Measurements from ENCODE around the gene CETP. TPM values are rescaled to one million over a fixed set of nuclear protein-coding genes. Genes with fewer than 3 reads are reported as not detected.

CETP gene
- polyA plus RNA-seq, 1 donor (not counting 4 experiments of a cell fraction or from before 2014, with no cell fraction given) = not detected

- Histone ChIP-seq H3K9me1 (ENCODE audit: control insufficient read depth, extremely low read depth, insufficient read depth, low read length) (no peaks in the 10 kb centered on the region), H3K36me3 (ENCODE audit: control insufficient read depth in 2 of 2, extremely low read depth in 1 of 2, insufficient read depth in 2 of 2, low read length in 2 of 2) (no peaks in the 10 kb centered on the region), H3K4me1 (ENCODE audit: control insufficient read depth, extremely low read depth, insufficient read depth, low read length) (no peaks in the 10 kb centered on the region), H3K27ac (ENCODE audit: control insufficient read depth, insufficient read depth, low read length) (no peak overlapping the region), H3K9ac (ENCODE audit: control insufficient read depth, extremely low read depth, insufficient read depth, low read length) (no peak overlapping the region), H3K27me3 (ENCODE audit: control insufficient read depth, extremely low read depth, insufficient read depth, low read length) (peaks cover 6% of the 10 kb centered on the region), H2AFZ (ENCODE audit: control insufficient read depth, low read length) (no peak overlapping the region), H3K9me3 (ENCODE audit: control insufficient read depth, low read depth, low read length) (no peaks in the 10 kb centered on the region), H3K4me2 (ENCODE audit: control insufficient read depth, extremely low read depth, insufficient read depth, low read depth, low read length) (no peak overlapping the region), H3K4me3 (ENCODE audit: control insufficient read depth in 2 of 3, extremely low read depth in 1 of 3, insufficient read depth in 2 of 3, low read depth in 1 of 3, low read length in 3 of 3) (no peak overlapping the region), H4K20me1 (ENCODE audit: control insufficient read depth, extremely low read depth, insufficient read depth, low read length) (no peaks in the 10 kb centered on the region), H3K79me2 (ENCODE audit: control insufficient read depth, insufficient read depth, low read length) (no peaks in the 10 kb centered on the region)
- FAIRE-seq (no peak), DNase-seq (ENCODE audit: low read depth, low spot score) (no peak)
- dilution Hi-C loops (cut with MboI; ENCODE audit: extremely low pct_ligation_motif_present, low sequenced_read_pairs) = no loop called here
- TF ChIP-seq EZH2 (IDR thresholded peaks at IDR 0.05; ENCODE audit: low read length) = no peak
- no peak for TF ChIP-seq CTCF (optimal IDR thresholded peaks at IDR 0.05 in 1 of 3, IDR thresholded peaks at IDR 0.05 in 1 of 3, conservative IDR thresholded peaks at IDR 0.05 in 1 of 3; ENCODE audit: extremely low read depth in 1 of 3, insufficient read depth in 2 of 3, low read length in 3 of 3)
These were observed 4.3 kb downstream of the CETP start for GRCh38 chr16:56966093-56966475.

- H3K9me3 ChIP-seq (ENCODE audit: control insufficient read depth, low read depth, low read length) = no peaks in the 10 kb centered on the region
- H3K27me3 ChIP-seq (ENCODE audit: control insufficient read depth, extremely low read depth, insufficient read depth, low read length) = peaks cover 16% of the 10 kb centered on the region
- H3K79me2 ChIP-seq (ENCODE audit: control insufficient read depth, insufficient read depth, low read length) = no peaks in the 10 kb centered on the region
- dilution Hi-C loops (cut with MboI; ENCODE audit: extremely low pct_ligation_motif_present, low sequenced_read_pairs) = no loop called here
- no peak for TF ChIP-seq EZH2 (IDR thresholded peaks at IDR 0.05; ENCODE audit: low read length)
- TF ChIP-seq CTCF (optimal IDR thresholded peaks at IDR 0.05 in 1 of 3, IDR thresholded peaks at IDR 0.05 in 1 of 3, conservative IDR thresholded peaks at IDR 0.05 in 1 of 3; ENCODE audit: extremely low read depth in 1 of 3, insufficient read depth in 2 of 3, low read length in 3 of 3) = no peak
- H2AFZ ChIP-seq (ENCODE audit: control insufficient read depth, low read length) = no peak overlapping the region
- DNase-seq (ENCODE audit: low read depth, low spot score) = no peak
- no peak overlapping the region for H3K9ac ChIP-seq (ENCODE audit: control insufficient read depth, extremely low read depth, insufficient read depth, low read length)
- no peaks in the 10 kb centered on the region for H4K20me1 ChIP-seq (ENCODE audit: control insufficient read depth, extremely low read depth, insufficient read depth, low read length)
- H3K36me3 ChIP-seq (ENCODE audit: control insufficient read depth in 2 of 2, extremely low read depth in 1 of 2, insufficient read depth in 2 of 2, low read length in 2 of 2) = no peaks in the 10 kb centered on the region
- H3K9me1 ChIP-seq (ENCODE audit: control insufficient read depth, extremely low read depth, insufficient read depth, low read length) = no peaks in the 10 kb centered on the region
- H3K27ac ChIP-seq (ENCODE audit: control insufficient read depth, insufficient read depth, low read length) = no peak overlapping the region
- no peak for FAIRE-seq
- no peak overlapping the region for H3K4me3 ChIP-seq (ENCODE audit: control insufficient read depth in 2 of 3, extremely low read depth in 1 of 3, insufficient read depth in 2 of 3, low read depth in 1 of 3, low read length in 3 of 3)
- no peak overlapping the region for H3K4me2 ChIP-seq (ENCODE audit: control insufficient read depth, extremely low read depth, insufficient read depth, low read depth, low read length)
- no peaks in the 10 kb centered on the region for H3K4me1 ChIP-seq (ENCODE audit: control insufficient read depth, extremely low read depth, insufficient read depth, low read length)
These were observed 6.0 kb downstream of the CETP start for GRCh38 chr16:56967733-56968132.
